Activated B cell treated with CpG ODN at 0.5 μM for 24 hours (primary cell): Measurements from ENCODE around the gene ROR2. TPM values are rescaled to one million over a fixed set of nuclear protein-coding genes. Genes with fewer than 3 reads are reported as not detected.

ENCODE experiments used
- ATAC-seq: fragments of 200-7000 bp; cut with Tn5 transposase; one replicate; pipeline ENCODE4 v1.10.0; 2021; ENCODE audit warnings: low read depth, mild to moderate bottlenecking, moderate library complexity
- CTCF ChIA-PET: fragments of 350-600 bp; sonication (Branson Sonifier 250); formaldehyde crosslinking; loops from one replicate; lab custom pipeline; 2021; ENCODE audit warnings: antibody characterized with exemption; lab: Charles Lee
- POLR2A ChIA-PET: fragments of 350-600 bp; sonication (Branson Sonifier 250); formaldehyde crosslinking; loops from one replicate; lab custom pipeline; 2021; ENCODE audit warnings: antibody characterized with exemption; lab: Charles Lee
- DNase-seq: peaks from one replicate; pipeline ENCODE4 v3.0.0; 2022
- H3K27ac Mint-ChIP-seq: one replicate; pipeline ENCODE4 v1.8.0; 2020; ENCODE audit warnings: mixed read lengths
- H3K27me3 Mint-ChIP-seq: one replicate; pipeline ENCODE4 v1.8.0; 2021; ENCODE audit warnings: mixed read lengths
- H3K36me3 Mint-ChIP-seq: one replicate; pipeline ENCODE4 v1.8.0; 2021; ENCODE audit warnings: low read depth, mixed read lengths
- H3K4me1 Mint-ChIP-seq: one replicate; pipeline ENCODE4 v1.8.0; 2021; ENCODE audit warnings: mixed read lengths
- H3K4me3 Mint-ChIP-seq: one replicate; pipeline ENCODE4 v1.8.0; 2020; ENCODE audit warnings: mild to moderate bottlenecking, mixed read lengths
- H3K9me3 Mint-ChIP-seq: one replicate; pipeline ENCODE4 v1.8.0; 2020; ENCODE audit warnings: mixed read lengths
- CTCF ChIP-seq: fragments of 200-600 bp; IDR thresholded peaks from one replicate; pipeline ENCODE4 v1.8.0; 2022; ENCODE audit warnings: antibody characterized with exemption, mild to moderate bottlenecking
- intact Hi-C: fragments of 100-400 bp; cut with micrococcal nuclease; formaldehyde crosslinking; loops from one replicate; pipeline ENCODE4 v1.15.1; 2024
- total RNA-seq: library from RNA; stranded (reverse); gene quantifications from 2 replicates; pipeline ENCODE4 v1.2.3, GENCODE V29; 2022

Gene ROR2
- total RNA-seq, 1 donor from 2014 or later = not detected

GRCh38 chr9:91532325-91532724, 417.7 kb downstream of the ROR2 start:
- no peak for TF ChIP-seq CTCF
- POLR2A ChIA-PET = no interaction called here
- no peak overlapping the region for H3K27ac Mint-ChIP-seq
- H3K4me1 Mint-ChIP-seq = no peaks in the 10 kb centered on the region
- H3K36me3 Mint-ChIP-seq = no peaks in the 10 kb centered on the region
- H3K9me3 Mint-ChIP-seq = no peaks in the 10 kb centered on the region
- H3K27me3 Mint-ChIP-seq = peaks cover 8% of the 10 kb centered on the region
- CTCF ChIA-PET = no interaction called here
- DNase-seq (no peak), ATAC-seq (no peak)
- intact Hi-C loops = no loop called here
- H3K4me3 Mint-ChIP-seq = no peak overlapping the region

DNA sequence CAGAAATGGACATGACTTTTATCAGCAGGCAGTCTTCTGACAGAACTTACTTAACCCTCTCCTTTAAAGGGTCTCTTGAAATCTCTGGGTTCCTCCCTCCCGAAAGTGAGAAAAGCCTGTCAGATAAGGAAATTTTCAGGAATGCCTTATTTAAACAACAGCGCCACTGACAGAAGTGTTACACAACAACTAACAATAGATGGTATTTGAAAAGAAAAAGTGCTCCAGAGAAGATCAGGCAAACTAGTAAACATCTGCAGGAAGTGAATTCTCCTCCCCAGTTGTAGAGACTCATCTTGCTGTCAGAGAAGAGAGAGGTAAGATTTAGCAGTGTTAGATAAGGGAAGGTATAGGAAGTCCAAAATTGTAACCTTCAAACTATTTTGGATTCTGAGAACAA, 419.2 kb downstream of the ROR2 start:
- TF ChIP-seq CTCF = no peak
- Mint-ChIP-seq H3K9me3 (peaks cover 4% of the 10 kb centered on the region), H3K4me1 (no peaks in the 10 kb centered on the region), H3K4me3 (no peak overlapping the region), H3K27ac (no peak overlapping the region), H3K36me3 (no peaks in the 10 kb centered on the region), H3K27me3 (peaks cover 11% of the 10 kb centered on the region)
- intact Hi-C loops = no loop called here
- POLR2A ChIA-PET = no interaction called here
- DNase-seq (no peak), ATAC-seq (no peak)
- CTCF ChIA-PET = no interaction called here

DNA sequence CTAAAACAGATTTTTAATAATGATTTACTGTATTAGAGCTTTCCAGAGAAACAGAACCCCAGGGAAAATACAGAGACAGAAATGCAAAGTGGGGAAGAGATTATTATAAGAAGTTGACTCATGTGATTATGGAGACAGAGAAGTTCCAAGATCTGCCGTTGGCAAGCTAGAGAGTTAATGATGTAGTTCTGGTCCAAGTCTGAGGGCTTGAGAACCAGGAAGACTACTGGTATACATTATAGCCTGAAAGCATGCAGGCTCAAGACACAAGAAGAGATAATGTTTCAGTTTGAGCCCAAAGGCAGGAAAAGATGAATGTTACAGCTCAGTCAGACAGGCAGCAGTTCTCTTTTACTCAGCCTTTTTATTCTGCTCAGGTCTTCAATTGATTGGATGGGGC, 427.5 kb downstream of the ROR2 start:
- ATAC-seq (no peak), DNase-seq (no peak)
- peaks cover 16% of the 10 kb centered on the region for H3K9me3 Mint-ChIP-seq
- intact Hi-C loops = no loop called here
- H3K36me3 Mint-ChIP-seq = no peaks in the 10 kb centered on the region
- POLR2A ChIA-PET = no interaction called here
- no peak overlapping the region for H3K4me3 Mint-ChIP-seq
- H3K27ac Mint-ChIP-seq = no peak overlapping the region
- TF ChIP-seq CTCF = no peak
- H3K4me1 Mint-ChIP-seq = no peaks in the 10 kb centered on the region
- CTCF ChIA-PET = no interaction called here
- peaks cover 5% of the 10 kb centered on the region for H3K27me3 Mint-ChIP-seq

GRCh38 chr9:91519520-91520277, 430.3 kb downstream of the ROR2 start:
- peaks cover 5% of the 10 kb centered on the region for H3K4me1 Mint-ChIP-seq
- H3K4me3 Mint-ChIP-seq = no peak overlapping the region
- CTCF ChIA-PET = no interaction called here
- H3K36me3 Mint-ChIP-seq = no peaks in the 10 kb centered on the region
- H3K27ac Mint-ChIP-seq = no peak overlapping the region
- intact Hi-C loops = no loop called here
- H3K27me3 Mint-ChIP-seq = peaks cover 1% of the 10 kb centered on the region
- ATAC-seq (no peak), DNase-seq (no peak)
- H3K9me3 Mint-ChIP-seq = peaks cover 12% of the 10 kb centered on the region
- POLR2A ChIA-PET = no interaction called here
- TF ChIP-seq CTCF = no peak

DNA sequence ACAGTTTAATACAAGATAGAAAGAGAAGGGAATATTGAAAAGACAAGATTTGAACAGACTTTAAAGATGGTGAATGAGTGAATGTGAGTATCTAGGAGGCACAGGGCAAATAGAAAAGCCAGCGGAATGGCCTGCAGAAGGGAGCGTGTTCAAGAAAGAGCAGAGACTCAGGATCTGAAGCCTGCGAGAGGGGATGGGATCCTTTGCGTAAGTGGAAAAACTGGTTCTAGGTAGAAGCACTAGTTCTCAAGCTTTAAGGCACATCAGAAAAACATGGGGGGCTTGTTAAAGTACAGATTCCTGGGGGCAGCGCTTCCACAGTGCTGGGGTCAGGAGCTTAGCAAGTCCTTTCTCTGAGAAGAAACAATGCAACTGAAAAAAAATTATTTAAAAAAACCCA, 431.6 kb downstream of the ROR2 start:
- intact Hi-C loops = no loop called here
- peaks cover 10% of the 10 kb centered on the region for H3K9me3 Mint-ChIP-seq
- no peak for TF ChIP-seq CTCF
- peaks cover 5% of the 10 kb centered on the region for H3K4me1 Mint-ChIP-seq
- H3K36me3 Mint-ChIP-seq = no peaks in the 10 kb centered on the region
- ATAC-seq (no peak), DNase-seq (no peak)
- H3K27me3 Mint-ChIP-seq = peaks cover 1% of the 10 kb centered on the region
- CTCF ChIA-PET = no interaction called here
- no peak overlapping the region for H3K4me3 Mint-ChIP-seq
- no peak overlapping the region for H3K27ac Mint-ChIP-seq
- POLR2A ChIA-PET = no interaction called here
